HG02678 (cell line): ENCODE results near the gene BCO2.

Experiments used
- ATAC-seq: cut with Tn5 transposase; IDR thresholded peaks from one replicate; pipeline ENCODE4 v1.9.1; 2021; ENCODE audit warnings: mild to moderate bottlenecking, moderate library complexity; ENCODE audit not compliant: unreplicated experiment

The BCO2 gene

GRCh38 chr11:112241486-112241885, 66.2 kb downstream of the BCO2 start:
- ATAC-seq, result no peak

GRCh38 chr11:112247201-112247600, 71.9 kb downstream of the BCO2 start:
- no peak for ATAC-seq

- ATAC-seq, result no peak
These were observed 72.9 kb downstream of the BCO2 start for GRCh38 chr11:112248201-112248600.

GRCh38 chr11:112249871-112250610, 74.7 kb downstream of the BCO2 start:
- ATAC-seq, result no peak

- ATAC-seq, result no peak
These were observed 78.4 kb downstream of the BCO2 start for GRCh38 chr11:112253605-112254242.

GRCh38 chr11:112255067-112255720, 79.9 kb downstream of the BCO2 start:
- no peak for ATAC-seq

GRCh38 chr11:112260490-112260889, 85.2 kb downstream of the BCO2 start, which contains the start of gene PLET1:
TSS of gene PLET1 (minus strand) at chr11:112260860. CDS start at chr11:112260589, 271 bp downstream.
- no peak for ATAC-seq

GRCh38 chr11:112265659-112266409, 90.5 kb downstream of the BCO2 start:
- ATAC-seq, result no peak

GRCh38 chr11:112266410-112266778, 91.1 kb downstream of the BCO2 start:
- ATAC-seq, result no peak

GRCh38 chr11:112267188-112267591, 91.9 kb downstream of the BCO2 start:
- ATAC-seq, result no peak

- ATAC-seq, result no peak
These were observed 93.1 kb downstream of the BCO2 start for GRCh38 chr11:112268406-112268805.
